ENCODE measurements around the gene TTC39A.

The TTC39A gene

DNA sequence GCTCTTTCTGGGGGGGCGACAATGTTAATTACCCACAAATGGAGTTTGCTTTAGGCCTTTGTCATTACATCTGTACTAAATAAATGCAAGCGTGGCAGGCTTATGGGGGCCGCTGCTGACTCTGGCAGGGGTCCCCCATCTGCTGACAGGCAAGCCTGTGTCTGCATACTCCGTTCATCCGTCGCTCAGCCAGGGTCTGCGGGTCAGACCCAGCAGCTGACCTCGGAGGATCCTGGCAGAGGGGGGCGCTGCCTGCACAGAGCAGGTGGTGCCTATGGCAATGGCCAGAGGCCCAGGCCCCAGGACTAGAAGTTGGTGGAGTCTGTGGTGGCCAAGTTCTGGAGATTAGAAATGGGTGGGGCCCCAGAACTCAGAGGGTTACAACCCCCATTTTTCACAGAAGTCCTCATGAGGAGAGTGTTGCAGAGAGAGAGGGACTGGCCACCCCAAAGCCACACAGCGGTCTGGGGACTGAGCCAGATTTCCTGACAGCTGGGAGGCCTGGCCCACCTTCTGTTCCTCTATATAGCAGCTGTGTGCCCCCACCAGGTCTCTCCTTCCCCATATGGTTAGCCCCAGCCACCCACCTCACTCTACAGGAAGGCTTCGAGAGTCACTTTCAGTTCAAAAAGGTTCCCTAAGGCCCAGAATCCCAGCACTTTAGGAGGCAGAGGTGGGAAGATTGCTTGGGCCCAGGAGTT is 31.0 kb downstream of the TTC39A start:
- DNase-seq (ENCODE audit: extremely low read depth in 1 of 2, low read depth in 1 of 2): no peak

DNA sequence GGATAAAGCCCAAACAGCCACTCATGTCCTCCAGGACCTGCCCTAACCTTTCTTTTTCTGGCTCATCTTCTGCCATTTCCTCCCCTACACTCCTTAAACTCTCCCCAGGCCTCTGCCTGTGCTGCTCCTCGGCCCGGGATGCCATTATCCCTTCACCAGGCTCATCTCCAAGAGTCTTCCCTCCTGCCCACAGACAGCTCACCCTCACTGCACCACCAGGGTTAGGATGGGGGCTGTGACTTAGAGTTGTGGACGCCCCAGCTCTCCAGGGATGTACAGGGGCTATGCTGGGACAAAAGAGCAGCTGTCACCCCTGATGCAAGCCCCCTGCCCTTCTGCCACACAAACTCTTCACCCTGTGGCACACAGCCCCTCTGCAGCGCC is 32.0 kb downstream of the TTC39A start:
- no peak for DNase-seq (ENCODE audit: extremely low read depth in 1 of 2, low read depth in 1 of 2)

DNA sequence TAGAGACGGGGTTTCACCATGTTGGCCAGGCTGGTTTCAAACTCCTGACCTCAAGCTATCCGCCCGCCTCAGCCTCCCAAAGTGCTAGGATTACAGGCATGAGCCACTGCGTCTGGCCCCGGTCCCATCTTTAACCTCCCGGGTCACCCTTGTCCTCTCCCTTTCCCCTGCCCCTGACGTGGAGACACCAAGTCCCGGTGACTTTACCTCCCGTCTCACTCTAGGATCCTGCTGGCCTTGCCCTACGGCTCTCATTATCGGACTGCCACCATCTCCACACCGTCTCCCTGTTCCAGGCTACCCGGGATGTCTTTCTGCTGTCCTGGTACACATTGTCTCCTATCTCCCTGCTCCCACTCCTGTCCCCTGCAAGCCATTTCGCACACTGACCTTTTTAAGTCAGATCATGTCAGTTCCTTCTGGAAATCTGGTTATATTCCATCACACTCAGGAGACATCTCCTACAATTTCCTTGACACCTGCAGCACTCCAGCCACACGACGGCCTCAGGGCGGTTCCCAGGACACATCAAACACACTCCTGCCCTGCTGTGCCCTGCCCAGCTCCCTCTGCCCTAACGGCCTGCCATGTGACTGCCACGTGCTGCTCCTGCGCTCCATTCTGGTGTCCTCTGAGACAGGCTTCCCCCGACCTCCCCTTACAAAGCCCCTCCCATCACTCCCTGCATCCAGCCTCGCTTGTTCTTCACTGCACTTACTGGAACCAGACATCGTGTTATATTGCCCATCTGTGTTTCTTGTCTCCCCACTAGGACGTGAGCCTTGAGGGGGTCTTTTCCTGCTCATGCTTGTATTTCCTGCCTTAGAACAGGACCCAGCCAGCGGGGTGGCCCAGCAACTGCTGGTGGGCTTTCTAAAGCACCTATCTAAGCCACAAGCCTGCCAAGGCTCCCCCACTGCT is 32.7 kb downstream of the TTC39A start:
- no peak for DNase-seq (ENCODE audit: extremely low read depth in 1 of 2, low read depth in 1 of 2)

DNA sequence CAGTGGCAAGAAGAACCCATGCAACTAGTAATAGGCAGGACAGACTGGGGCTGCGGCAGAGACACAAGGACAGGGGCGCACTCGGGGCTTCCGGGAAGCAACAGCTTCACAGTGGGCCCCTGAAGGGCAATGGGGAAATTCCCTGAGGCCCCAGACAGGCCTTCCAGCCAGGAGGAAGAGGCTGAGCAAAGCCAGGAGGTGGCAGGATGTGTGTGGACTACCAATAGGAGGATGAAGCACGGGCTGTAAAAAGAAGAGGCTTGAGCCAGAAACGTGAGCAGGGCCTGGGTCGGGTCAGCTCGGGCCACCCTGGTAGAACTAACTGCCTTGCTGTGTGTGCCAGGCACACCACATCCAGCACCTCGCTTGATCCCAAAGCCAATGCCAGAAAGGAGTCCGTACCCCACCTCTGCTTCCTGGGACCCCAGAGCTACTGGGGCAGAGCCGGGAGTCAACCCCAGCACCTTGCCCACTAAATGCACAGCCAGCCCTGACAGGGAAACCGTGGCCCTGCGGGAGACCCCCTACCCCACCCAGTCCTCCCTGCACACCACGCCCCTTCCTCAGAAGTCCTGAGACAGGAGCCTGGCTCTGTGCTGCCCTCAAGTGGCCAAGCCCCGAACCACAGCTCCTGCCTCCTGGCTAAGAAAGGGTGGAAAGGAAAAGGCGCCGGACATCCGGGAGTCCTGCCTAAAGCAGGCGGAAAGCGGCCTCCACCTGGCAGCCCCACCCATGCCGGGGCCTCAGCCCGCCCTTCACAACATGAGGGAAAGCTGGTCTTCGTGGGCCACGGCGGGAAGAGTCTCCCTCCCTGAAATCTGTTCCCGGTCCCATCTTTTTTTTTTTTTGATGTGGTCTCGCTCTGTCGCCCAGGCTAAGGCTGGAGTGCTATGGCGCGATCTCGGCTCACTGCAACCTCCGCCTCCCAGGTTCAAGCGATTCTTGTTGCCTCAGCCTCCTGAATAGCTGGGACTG is 33.7 kb downstream of the TTC39A start:
- DNase-seq (ENCODE audit: extremely low read depth in 1 of 2, low read depth in 1 of 2): peak; percentile 16 to 52

DNA sequence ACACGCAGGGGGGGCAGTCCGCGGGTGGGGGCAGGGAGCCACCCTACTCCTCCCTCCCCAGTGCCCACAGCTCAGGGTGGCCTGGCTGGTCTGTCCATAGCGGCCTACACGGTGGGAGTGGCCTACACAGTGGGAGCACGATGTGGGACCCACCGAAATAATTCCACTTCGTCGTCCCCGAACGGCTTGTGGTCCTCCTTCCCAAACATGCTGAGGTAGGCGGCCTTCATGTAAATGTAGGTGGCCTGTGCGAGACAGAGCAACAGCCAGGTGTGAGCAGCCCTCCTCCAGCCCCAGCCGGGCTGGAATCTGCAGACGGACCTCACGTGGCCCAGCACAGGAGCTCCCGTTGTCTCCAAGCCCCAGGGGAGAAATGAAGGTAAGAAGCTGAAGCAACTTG is 34.4 kb downstream of the TTC39A start:
- DNase-seq (ENCODE audit: extremely low read depth in 1 of 2, low read depth in 1 of 2): no peak

DNA sequence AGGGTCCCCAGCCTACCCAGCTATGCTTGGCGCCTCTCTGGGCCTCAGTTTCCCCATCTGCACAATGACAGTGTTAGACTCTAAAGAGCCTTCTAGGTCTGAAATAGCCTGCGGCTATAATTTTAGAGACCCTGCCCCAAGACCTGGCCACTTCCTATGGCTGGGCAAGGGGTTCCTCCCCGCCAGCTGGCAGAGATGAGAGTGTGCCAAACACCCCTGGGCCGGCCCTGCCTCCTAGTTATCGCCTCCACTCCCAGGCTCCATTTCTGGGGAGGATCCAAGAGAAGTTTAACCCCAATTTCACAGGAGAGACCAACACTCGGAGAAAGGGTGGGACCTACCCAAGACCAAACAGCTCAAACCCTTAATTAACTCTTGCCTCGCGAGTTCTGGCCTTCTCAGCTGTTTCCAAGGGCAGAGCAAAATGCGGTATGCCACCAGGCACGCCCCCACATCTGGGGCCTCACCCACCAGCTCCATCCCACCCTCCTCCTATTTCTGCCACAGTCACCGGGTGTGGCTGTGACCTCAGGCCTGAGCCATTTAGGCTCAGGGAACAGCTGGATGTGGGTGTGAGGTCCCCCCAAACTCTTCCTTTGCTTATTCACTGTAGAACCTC is 35.7 kb downstream of the TTC39A start:
- no peak for DNase-seq (ENCODE audit: extremely low read depth in 1 of 2, low read depth in 1 of 2)

DNA sequence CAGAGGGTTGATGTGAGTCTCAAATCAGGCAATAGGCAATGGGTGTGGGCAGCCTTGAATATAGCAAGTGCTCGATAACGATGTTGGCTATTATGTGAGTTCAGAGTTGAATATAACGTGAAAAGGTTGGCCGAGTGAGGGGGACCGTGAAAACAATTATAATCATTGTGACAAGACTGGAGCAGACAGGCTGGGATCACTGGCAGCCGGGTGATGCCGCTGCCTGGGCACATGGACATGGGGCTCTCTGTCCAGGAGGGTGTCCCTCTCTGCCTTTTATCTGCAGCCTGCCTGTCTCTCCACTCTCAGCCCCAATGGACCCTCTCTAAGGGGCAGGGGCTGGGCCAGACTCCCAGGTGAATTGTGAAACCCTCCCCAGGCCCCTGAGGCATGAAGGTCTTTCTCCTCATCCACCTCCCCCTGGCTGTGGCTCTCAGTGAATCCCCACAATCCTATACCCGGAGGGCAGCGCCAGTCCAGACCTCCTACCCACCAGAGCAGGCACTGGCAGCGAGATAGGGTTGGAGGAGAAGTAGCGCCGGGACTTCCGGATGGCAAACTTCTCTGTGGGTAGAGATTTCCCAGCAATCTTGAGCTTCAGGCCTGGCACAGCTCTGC is 36.4 kb downstream of the TTC39A start:
- DNase-seq (ENCODE audit: extremely low read depth in 1 of 2, low read depth in 1 of 2): no peak

DNA sequence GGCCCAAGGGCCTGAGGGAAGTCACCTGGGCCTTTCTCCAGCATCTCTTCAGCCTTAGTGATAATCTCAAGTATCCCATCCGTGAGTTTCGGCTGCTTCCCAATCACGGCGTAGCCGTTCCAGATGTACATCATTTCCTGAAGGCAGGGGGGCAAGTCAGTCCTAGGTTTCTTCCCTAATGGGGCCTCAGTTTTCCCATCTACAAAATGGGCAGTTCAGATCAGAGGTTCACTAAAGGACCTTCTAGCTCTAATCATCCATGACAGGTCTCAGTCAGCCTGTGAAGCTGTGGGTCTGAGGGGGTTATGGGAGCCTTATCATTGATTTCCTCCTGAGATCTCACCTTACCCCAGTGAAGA is 39.9 kb downstream of the TTC39A start:
- no peak for DNase-seq (ENCODE audit: extremely low read depth in 1 of 2, low read depth in 1 of 2)

DNA sequence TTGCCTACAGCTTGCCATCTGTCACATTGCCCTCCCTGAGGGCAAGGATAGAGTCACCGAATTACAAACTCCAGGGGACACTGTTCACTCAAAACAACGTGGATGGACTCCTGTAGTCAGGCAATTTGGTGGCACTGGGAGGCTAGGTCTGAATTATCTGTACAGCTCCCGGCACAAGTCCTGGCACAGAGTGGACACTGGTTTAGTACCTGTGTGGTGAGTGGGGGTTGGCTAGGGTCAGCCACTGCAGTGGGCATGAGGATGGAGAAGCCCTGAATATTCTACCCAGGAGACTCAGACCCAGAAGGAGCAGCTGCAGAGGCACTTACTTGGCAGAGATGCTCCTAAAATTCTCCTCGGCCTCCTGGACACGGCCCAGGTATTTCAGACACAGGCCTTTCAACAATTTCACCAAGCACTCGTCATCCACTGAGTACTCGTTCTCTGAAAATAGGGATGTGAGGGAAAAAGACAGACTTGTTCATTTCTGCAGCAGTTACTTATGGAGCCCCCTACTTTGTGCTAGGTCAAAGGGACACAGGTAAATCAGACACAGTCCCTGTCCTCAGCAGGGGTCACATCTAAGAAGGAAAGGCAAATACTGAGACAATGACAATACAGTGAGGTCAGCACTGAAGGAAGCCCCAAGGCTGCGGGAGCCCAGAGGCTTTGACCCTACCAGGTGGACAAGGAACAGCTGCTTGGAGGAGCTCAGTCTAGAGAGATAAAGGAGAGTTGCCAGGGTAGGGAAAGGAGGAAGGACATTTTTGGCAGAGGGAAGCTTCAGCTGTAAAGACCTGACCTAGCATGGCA is 40.5 kb downstream of the TTC39A start:
- DNase-seq (ENCODE audit: extremely low read depth in 1 of 2, low read depth in 1 of 2): no peak

DNA sequence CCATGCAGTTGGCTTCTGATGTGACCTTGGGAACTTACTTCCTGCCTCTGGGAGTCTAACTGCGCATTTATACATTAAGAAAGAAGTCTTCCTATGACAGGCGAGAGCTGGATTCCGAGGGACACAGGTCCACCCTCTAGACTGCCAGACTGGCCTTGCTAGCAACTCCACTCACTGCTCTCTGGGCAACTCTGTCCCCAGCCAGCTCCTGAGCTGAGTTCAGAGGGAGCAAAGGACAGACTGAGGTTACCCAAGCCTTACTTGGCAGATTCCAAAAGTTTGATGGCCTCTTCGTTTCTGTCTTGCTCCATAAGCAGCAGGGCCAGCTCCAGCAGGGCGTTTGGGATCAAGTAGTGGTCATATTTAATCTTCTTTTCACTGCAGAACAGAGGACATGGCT is 41.8 kb downstream of the TTC39A start:
- DNase-seq (ENCODE audit: extremely low read depth in 1 of 2, low read depth in 1 of 2): no peak

DNA sequence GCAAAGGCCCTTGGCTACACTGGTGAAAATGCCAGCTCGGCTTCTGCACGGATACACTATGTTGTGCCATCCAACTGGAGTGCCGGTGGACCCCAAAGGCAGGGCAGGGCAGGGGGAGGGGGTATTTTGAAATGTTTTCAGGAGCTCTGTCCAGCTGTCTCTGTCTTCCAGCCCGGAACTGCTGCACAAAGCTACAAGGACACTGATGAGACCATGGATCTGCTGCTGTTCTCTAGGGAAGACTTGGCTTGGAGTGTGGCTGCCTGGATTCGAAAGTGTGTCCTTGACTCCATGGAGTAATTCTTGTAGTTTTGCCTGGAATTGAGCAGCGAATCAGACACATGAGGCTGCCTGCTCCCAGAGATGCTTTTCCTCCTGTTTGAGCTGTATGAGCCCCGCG is 42.4 kb downstream of the TTC39A start:
- DNase-seq (ENCODE audit: extremely low read depth in 1 of 2, low read depth in 1 of 2): no peak

DNA sequence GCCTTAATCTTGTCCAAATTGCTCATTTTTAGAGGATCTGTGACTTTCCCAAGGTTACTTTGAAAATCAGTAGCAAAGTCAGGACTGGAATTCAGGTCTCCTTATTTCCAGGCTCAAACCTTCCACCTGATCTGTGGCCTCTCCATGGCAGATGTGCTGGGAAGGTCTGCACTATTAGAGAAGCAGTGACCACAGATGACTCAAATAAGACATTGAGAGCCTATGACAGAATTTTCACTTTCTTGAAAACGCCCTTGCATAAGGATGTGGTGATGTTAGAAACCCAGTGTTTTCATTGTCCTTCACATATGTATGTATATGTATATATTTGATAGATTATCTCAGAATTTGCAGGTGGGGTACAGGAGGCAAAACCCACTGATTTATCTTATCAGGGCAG is 45.3 kb downstream of the TTC39A start:
- DNase-seq (ENCODE audit: extremely low read depth in 1 of 2, low read depth in 1 of 2): no peak

DNA sequence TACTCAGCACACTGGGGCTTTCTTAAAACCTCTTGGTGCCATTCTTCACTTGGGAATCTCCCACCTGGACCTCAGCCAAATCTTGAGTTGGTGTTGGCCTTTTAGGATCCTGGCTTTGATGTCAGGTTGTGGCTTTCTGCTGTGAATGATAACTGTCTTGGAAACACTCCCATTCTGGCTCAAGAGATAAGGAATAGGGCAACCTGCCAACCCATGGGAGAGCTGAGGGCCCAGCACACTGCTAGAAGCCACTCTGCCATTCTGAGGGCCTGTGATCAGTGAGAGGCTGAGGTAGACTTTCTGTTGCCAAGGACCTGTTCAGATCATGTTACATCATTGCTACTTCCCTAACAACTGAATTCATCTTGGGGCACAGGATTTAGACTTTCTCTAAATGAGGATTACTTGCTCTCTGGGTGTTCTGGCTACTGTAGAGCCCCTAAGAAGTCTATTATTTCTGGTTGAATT is 45.8 kb downstream of the TTC39A start:
- DNase-seq (ENCODE audit: extremely low read depth in 1 of 2, low read depth in 1 of 2): no peak

DNA sequence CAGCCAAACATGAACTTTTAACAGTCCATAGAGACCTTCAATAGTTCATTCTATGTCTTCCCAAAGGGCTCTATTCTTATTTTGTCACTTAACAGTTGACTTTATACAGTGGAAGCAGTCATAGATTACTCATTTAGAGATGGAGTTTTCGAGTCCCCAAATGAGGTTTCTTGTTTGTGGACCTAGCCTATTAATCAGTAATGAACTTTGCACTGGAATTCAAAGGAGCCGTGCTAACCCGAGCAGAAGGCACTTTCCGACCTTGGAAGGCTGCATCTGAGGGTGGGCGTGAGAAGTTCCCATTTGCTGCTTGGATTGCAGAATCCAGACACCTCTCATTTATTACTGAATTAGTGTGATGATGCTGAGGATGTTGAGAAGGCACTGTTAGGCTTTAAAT is 46.4 kb downstream of the TTC39A start:
- DNase-seq (ENCODE audit: extremely low read depth in 1 of 2, low read depth in 1 of 2): no peak

DNA sequence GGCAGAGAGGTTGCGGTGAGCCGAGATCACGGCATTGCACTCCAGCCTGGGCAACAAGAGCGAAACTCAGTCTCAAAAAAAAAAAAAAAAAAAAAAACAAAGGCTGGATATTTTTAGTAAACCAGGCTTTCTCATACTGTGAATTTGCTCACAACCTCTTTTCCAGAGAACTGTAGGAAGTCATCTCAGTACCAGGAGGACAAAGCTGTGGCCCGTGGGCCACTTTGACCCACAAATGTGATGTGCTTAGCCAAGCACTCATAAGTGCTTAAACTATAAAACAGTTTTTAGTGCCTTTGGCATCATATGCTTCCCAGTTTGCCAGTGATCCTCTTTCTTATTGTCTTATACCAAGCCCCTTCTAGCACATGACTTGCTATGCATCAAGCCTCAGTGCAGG is 47.8 kb downstream of the TTC39A start:
- no peak for DNase-seq (ENCODE audit: extremely low read depth in 1 of 2, low read depth in 1 of 2)

DNA sequence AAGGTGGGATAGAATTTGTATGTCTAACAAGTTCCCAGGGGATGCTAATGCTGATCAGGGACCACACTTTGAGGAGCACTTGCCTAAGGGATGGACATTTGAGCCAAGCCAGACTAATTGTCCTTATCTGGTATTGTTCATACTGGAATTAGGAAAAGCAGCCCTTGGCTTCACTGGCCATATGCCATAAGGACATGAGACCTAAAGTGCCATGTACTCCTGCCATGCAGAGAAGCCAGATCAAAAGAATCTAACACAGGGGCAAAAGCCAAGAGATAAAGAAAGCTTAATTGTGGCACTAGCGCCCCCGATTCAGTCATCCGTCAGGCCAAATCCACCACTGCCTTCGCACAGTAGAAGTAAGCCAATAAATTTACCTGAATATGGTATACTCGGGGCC is 48.6 kb downstream of the TTC39A start:
- DNase-seq (ENCODE audit: extremely low read depth in 1 of 2, low read depth in 1 of 2): no peak

DNA sequence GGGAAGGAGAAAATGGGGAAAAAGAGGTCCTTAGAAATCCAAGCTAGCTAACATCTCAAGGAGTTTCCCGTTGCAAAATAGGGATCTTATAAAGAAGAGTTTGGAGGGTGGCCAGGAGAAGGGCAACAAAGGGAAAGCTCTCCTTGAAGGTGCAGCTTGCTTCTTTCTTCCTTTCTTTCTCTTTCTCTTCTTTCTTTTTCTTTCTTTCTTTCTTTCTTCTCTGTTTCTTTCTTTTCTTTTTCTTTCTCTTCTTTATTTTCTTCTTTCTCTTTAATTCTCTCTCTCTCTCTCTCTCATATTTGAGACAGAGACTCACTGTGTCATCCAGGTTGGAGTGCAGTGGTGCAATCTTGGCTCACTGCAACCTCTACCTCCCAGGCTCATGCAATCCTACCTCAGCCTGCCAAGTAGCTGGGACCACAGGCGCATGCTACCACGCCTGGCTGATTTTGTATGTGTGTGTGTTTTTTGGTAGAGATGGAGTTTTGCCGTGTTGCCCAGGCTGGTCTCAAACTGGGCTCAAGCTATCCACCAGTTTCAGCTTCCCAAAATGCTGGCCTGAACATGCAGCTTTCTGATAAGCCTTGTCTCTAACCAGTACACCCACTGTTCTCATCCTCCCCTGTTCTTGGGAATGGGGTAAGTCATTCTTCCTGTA is 49.9 kb downstream of the TTC39A start:
- no peak for DNase-seq (ENCODE audit: extremely low read depth in 1 of 2, low read depth in 1 of 2)

DNA sequence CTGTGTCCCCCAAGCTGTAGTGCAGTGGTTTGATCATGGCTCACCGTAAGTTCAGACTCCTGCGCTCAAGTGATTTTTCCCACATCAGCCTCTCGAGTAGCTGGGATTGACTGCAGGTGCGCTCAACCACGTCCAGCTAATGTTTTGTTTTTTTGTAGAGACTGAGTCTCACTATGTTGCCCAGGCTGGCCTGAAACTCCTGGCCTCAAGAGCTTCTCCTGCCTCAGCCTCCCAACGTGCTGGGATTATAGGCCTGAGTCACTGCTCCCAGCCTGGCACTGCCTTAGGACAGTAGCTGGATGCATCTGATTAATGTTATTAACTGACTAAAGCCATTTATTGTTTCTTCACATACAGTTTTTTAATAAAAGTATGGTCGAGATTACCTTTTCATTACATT is 54.1 kb downstream of the TTC39A start:
- no peak for DNase-seq (ENCODE audit: extremely low read depth in 1 of 2, low read depth in 1 of 2)

DNA sequence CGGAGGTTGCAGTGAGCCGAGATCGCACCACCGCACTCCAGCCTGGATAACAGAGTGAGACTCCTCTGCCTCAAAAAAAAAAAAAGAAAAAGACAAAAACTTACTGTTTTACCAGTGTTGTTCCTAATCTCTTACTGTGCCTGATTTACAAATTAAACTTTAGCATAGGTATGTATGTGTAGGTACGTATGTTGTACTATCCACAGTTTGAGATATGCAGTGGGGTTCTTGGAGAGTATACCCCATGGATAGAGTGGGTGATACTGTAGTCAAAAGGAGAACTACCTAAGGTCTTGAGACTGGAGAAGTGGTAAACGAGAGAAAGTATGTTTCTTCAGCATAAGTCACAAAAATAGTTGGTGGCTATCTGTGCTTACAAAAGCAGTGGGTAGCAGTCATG is 55.7 kb downstream of the TTC39A start:
- no peak for DNase-seq (ENCODE audit: extremely low read depth in 1 of 2, low read depth in 1 of 2)

All from activated CD8-positive, alpha-beta memory T cell treated with anti-CD3 and anti-CD28 coated beads for 1 hour (primary cell).